Activated T-cell treated with anti-CD3 and anti-CD28 coated beads, Interleukin-2, amount 50 U/mL, for 48 hours (primary cell): Measurements from ENCODE around the gene CXCR5.

Source experiments
- DNase-seq, 2 experiments: peaks; one replicate each; pipeline ENCODE4 v3.0.0-alpha.2; 2020

Gene CXCR5

GRCh38 chr11:118899296-118899688 is 15.6 kb downstream of the CXCR5 start:
- DNase-seq = no peak

DNA sequence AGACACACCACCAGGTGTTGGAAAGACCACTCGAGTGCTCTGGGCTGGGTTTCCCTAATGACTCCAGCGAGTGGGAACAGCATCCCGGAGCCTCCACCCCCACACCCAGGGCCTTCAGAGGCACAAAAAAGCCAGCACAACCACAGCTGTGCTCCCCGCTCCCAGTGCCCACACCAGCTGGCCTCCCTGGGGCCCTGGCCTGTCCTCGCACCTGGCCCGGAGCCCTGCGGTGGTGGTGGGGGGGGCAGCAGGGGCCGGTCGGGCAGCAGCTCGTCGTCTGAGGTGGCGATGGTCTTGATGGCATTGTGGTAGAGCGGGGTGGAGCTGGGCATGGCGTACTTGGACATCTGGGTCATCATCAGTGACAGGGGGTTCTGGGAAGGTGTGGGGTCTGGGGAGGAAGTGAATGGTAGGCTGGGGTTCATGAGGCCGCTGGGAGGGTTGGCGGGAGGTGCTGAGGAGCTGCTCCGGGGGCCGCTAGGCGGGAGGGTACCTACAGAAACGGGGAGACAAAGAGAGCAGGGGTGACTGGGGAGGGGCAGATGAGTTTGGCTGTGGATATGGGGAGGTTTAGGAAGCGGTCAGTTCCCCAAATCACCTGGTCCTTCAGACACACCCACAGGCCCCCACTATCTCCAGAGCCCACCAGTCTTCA is 16.1 kb downstream of the CXCR5 start:
- DNase-seq = no peak

- DNase-seq = no peak
Observed at GRCh38 chr11:118900535-118901384, 17.1 kb downstream of the CXCR5 start.

GRCh38 chr11:118901494-118902335 is 18.0 kb downstream of the CXCR5 start:
- DNase-seq = no peak

DNA sequence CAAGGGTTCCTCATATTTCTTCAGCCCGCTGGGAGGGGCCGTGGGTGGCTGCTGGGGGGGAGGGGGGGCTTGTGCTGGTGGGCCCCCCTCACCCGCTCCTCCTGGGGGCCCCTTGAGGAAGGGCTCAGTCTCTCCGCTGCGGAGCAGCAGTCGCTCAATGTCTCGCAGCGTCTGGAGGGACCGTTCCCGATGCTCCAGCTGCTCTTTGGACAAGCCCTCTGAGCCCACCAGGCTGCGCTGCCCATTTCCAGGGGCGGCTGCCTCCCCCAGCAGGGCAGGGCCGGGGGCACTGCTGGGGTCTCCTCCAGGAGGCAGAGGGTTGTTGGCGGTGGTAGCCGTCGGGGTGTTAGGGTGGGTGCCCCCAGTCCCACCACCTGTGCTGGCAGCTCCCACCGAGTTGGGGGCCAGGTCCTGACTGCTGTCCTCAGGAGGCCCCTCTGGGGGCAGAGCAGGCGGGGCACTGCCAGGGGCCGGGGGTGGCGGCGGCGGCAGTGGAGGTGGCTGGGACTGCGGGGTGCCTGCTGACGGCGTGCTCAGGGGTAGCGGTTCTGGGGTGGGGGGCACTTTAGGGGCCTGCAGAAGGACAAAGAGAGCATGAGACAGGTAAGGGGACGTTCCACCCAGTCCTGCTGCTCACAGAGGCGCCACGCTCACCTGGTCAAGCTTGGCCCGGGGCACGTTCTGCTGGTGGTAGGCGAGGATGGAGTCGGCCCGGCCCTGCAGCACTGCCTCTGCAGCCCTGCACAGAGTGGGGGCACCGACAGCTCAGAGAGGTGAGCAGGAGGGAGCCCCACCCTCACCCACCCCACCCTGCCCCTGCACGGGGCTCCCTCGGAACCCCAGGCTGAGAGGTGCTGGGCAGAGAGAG is 18.9 kb downstream of the CXCR5 start:
- no peak for DNase-seq

- DNase-seq = no peak
Observed at GRCh38 chr11:118903204-118904015, 19.7 kb downstream of the CXCR5 start.

DNA sequence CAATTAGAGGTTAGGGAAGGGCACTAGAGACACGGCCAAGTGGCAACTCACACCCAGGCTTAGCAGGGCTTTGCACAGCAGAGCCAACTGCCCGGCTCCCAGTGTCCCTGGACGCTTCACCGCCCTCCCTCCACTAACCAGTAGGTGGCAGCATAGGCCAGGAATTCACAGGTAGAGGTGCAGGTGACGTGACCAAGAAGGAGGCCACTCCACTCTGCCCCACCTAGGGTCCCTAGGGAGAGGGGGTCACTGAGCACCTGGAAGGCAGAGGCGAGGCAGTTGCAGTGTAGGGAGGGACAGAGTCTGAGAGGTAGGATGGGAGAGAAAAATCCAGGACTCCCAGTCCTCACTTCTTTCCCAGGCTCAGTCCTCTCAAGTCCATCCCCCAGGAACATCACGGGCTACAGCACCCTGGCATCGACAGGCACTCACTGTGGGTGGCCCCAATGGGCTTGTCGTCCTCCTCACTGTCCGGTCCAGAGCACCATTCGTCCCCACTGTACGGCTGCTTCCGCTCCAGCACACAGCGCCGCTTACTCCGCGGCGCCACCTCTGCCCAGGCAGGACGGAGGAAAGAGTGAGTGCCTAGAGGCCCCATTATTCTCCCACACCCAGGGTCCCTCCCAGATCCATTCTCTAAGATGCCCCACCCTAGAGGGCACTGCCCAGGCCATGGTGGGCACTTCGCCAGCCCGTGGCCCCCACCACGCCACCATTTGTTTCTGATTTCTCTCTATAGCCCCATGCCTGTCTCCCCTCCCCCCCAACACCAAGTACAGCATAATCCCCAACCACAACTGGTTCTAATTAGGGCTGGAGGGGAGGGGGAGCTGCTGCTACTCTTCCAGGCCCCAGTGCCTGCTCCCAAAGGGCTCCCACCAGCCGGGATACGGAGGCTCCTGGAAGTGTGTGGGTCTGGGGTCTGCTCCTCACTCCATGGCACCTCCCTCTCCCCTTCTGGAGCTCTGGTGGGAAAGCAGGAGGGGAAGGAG is 23.7 kb downstream of the CXCR5 start:
- DNase-seq = peak; percentile 95 to 97

DNA sequence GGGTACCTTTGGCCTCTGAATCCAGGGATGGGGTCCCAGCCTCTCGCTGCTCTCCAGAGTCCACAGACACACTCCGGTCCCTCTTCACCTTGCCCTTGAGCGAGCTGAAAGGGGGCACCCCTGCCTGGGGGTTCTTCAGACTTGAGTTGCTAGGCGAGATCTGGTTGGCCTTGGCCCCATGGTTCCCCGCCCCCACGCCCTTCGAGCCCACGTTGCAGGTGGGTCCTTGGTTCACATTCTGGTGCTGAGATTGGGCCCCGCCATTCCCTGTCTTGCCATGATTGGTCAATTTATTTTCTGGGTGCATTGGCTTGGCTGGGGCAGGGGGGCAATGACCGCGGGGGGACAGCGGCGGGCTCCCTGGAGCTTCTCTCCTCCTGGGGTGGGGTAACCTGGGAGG is 24.6 kb downstream of the CXCR5 start:
- no peak for DNase-seq

DNA sequence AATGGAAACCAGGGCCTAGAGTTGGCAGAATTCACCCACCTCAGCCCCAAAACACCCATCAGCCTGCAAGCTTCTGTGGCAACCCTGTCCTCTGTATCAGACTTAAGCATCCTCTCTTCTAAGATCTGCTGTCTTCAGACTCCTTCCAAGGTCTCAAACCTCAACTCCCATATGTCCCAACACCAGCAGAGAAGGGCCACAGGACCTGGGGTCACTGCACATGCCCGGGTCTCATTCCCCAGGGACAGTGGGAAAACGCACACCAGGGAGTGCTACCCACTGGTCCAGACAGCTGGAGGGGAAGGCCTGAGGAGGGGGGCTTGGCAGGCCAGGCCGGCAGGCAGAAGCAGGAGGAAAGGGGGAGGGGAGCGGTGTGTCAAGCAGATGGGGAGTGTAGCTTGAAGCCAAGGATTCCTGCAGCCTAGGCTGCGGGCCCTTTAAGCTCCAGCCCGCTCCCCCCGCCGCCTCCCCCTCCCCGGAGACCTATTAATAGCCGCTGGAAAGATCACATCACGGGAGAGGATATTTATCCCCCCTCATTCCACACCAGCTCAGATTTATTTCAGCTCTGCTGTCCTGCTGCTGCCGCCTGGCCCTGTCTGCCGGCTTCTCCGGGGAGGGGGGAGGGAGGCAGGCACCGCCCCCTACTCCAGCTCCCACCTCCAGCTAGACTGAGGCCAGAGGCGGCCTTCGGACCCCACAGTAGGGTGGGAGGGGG is 25.4 kb downstream of the CXCR5 start:
- no peak for DNase-seq

DNA sequence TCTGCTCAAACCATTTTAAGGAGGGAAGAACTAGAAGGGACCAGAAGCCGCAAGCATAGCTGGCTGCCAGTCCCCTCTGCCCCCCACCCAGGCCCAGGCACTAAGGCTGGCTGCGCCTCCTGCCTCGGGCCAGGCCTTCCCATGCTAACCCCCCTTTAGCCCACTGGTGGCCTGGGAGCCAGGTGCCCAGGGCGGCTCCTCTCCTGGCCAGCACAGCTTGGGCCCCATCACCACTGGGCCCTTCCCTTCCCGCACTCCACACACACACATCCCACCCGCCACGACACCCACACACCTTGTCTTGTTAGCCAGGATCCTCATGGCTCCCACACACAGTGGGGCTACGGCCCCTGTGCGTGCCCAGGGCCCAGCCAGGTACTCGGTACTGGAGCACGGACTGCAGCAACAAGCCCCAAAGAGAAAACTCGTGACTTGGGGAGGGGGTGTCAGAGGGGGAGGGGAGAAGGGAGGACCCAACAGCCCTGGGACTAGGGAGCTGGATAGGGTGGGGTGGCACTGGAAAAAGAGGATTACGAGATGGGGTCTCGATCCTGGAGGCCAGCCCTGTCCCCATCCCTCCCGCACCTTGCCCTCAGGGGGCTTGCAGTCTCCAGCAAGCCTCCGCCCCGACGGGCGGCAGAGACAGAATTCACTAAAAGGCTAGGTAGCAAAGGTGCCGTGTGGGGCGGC is 26.1 kb downstream of the CXCR5 start:
- no peak for DNase-seq

DNA sequence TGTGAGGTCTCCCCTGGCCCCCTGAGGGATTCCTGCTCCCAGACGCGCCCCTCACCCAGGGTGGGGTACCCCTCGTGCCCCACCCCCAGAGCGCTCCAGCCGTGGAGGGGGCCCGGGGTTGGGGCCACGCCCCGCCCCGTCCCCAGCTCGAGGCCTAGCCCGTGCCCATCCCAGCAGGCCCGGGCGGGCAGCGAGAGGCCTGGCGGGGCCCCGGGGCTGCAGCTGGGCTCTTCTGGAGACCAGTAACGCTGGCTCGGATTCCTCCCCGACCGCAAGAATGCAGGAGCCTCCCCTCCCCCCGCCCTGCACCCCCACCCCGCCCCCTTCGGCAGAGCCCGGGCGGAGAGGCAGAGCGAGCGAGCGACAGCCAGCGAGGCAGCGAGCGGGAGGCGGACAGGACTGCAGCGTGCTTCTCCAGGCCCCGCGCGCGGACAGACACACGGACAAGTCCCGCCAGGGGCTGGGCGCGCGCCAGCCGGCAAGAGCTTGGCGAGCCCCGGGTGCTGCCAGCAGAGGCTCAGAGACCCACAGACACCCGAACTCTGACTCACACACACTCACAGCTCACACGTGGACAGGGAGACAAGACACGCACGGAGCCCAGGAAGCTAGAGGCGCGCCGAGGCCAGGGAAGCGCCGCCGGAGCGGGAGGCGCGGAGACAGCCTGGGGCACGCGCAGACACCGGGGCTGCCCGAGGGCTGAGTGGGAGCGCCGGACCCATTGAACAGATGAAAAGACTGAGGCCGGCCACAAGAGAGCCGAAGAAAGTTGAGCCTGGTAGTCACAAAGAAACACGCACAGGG is 26.8 kb downstream of the CXCR5 start:
- peak; percentile 63 to 67 for DNase-seq

DNA sequence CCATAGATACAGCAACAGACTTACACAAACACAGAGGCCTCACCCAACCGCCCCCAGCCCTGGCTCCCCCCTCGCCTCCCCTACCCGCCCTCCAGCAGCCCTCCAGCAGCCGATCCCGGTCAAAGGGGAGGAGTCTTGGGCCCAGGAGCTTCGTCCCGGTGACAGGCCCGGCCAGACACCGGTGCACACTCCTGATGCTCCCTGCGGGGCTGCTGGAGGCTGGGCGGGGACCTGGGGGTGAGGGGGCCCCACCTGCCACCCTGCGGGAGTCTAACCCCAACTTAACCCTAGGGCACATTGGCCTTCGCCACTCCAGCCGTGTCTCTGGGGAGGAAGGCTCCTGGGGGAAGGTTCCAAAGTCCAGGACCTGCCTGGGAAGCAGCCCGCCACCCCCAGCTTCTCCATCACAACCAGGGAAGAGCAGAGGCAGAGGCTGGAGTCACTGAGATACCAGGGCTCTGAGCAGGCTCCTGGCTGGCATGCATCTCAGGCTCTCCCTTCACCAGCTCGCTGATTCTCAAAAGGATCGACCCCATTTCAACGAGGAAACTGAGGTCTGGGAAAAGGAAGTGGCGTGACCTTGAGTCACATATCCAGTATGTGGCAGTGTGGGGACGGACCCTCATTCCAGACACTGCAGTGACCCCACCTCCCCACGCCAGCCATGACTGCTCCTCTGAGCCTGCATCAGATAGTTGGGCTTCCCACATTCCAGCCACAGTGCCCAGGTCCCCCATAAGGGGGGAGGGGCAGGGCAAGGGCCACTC is 27.6 kb downstream of the CXCR5 start:
- peak in 1 of 2 experiments; percentile 52 for DNase-seq

DNA sequence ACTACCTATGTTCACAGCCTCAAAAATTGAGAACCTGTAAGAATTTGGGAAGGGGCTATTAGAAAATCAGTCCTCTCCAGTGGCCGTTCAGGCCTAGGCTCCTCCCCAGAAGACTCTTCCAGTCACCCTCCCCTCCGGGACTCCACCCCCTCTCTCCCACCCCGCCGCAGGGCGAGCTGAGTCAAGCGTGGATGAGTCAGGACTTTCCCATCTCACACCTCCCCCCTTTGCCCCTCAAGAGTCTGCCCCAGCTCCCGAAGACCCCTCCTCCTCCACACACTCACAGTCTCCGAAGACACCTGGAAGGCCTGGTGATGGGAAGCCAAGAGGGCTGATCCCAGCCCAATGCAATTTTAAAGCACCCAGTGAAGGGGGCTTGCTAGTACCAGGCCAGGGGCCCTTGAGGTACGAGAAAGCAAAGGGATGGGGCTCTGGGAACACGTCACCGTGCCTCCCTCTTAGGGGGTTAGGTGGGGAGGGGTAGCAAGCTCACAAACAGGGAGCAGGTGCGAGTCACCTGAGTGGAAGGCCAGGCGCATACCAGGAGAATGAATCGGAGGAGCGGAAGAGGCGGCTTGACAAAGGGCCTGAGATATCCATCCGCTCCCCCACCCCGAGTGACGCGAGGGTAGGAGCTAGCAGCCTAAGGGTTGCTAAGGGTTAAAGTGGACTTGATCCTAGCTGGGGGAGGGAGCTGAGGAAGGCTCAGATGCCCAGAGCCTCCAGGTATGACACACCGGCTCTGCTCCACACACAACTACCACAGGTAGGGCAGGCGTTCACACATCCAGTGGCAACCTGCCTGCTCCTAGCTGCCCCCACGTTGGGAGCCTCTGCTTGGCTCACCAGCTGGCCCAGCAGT is 28.4 kb downstream of the CXCR5 start:
- DNase-seq = peak; percentile 89 to 90

DNA sequence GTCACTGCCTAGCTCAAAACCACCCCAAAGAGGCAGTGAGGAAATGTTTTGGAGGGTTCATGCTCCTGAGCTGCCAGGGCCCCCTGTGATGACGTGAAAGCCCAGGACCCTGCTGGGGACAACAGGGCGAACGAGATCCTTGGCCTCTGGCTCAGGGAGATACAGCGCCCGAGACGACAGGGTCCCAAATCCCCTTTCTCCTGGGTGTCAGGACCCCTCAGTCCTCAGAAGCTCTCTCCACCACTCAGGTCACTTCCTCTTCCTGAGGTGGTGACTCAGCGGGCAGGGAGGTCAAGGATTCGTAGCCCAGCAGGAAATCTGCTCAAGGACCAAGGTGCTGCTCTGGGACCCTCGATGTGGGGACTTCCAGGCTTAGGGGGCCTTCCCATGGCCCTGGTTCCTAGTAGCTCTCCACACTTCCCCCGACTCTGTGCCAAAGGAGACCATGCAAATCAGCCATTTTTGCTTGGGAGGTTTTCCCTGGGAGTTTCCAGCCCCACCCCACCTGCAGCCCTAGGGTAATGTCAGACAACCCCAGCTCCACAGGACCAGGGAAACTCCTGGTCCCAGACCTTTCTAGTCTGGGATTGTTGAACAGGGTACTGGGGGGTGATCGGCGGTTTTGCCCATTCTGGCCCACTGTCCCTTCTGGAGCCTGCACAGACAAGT is 29.2 kb downstream of the CXCR5 start:
- no peak for DNase-seq

- DNase-seq = peak; percentile 60 to 63
Observed at GRCh38 chr11:118913411-118914125, 29.9 kb downstream of the CXCR5 start.
